Fibroblast of lung (primary cell): ENCODE data around the gene NACC1. TPM values are rescaled to one million over a fixed set of nuclear protein-coding genes. Genes with fewer than 3 reads are reported as not detected.

ENCODE experiments used
- DNase-seq, 2 donors: peaks; one replicate each; pipeline versions ENCODE4 v3.0.0 to v3.0.0-alpha.2; 2010; ENCODE audit warnings: low read depth in 2 of 2
- H2AFZ ChIP-seq: 2 replicates; pipeline ENCODE4 v1.5.1; 2012; ENCODE audit warnings: low read length, control low read depth, inconsistent platforms
- H3K27ac ChIP-seq: 2 replicates; pipeline ENCODE4 v1.5.1; 2011; ENCODE audit warnings: low read length, control low read depth; ENCODE audit not compliant: insufficient read depth
- H3K27me3 ChIP-seq: 2 replicates; pipeline ENCODE4 v1.5.1; 2011; ENCODE audit warnings: mild to moderate bottlenecking, low read length; ENCODE audit not compliant: control insufficient read depth, insufficient read depth
- H3K36me3 ChIP-seq: 2 replicates; pipeline ENCODE4 v1.5.1; 2011; ENCODE audit warnings: low read length; ENCODE audit not compliant: control insufficient read depth, insufficient read depth
- H3K4me1 ChIP-seq: 2 replicates; pipeline ENCODE4 v1.5.1; 2011; ENCODE audit warnings: low read length; ENCODE audit not compliant: control insufficient read depth, insufficient read depth; ENCODE audit errors: extremely low read depth
- H3K4me2 ChIP-seq: 2 replicates; pipeline ENCODE4 v1.5.1; 2011; ENCODE audit warnings: low read length, control low read depth; ENCODE audit not compliant: insufficient read depth; ENCODE audit errors: extremely low read depth
- H3K4me3 ChIP-seq, 4 experiments: fragments of 200-600 bp in 1 of 4; sonication (generic) in 1 of 4; replicated peaks in 1 of 4; 2 replicates each; pipeline ENCODE4 v1.5.1; 2011 to 2016; ENCODE audit warnings: low read length in 4 of 4, low read depth in 3 of 4, mild to moderate bottlenecking in 3 of 4, control low read depth in 2 of 4, inconsistent platforms in 1 of 4, mixed read lengths in 1 of 4; ENCODE audit not compliant: insufficient read depth in 1 of 4; ENCODE audit errors: control extremely low read depth in 1 of 4
- H3K79me2 ChIP-seq: 2 replicates; pipeline ENCODE4 v1.5.1; 2012; ENCODE audit warnings: mild to moderate bottlenecking, low read length, inconsistent platforms; ENCODE audit not compliant: control insufficient read depth, insufficient read depth
- H3K9ac ChIP-seq: 2 replicates; pipeline ENCODE4 v1.5.1; 2011; ENCODE audit warnings: mild to moderate bottlenecking, low read length, control low read depth; ENCODE audit not compliant: insufficient read depth
- H3K9me3 ChIP-seq: 2 replicates; pipeline ENCODE4 v1.5.1; 2012; ENCODE audit warnings: low read depth, low read length; ENCODE audit not compliant: control insufficient read depth, insufficient read depth
- H4K20me1 ChIP-seq: 2 replicates; pipeline ENCODE4 v1.5.1; 2011; ENCODE audit warnings: low read length; ENCODE audit not compliant: control insufficient read depth, insufficient read depth; ENCODE audit errors: extremely low read depth
- EZH2 ChIP-seq: IDR thresholded peaks from 2 replicates; pipeline ENCODE4 v1.5.1; 2012; ENCODE audit warnings: low read length, control low read depth, mild to moderate bottlenecking; ENCODE audit errors: missing control alignments
- polyA plus RNA-seq, 2 donors: library from polyadenylated mRNA; depleted of rRNA in 1 of 2; stranded (reverse) in 1 of 2; unstranded in 1 of 2; fragments of >200 nt; gene quantifications; 2 replicates each; pipeline ENCODE4 v1.2.1, GENCODE V29; 2011 to 2012; ENCODE audit warnings: missing spikeins in 1 of 2
- total RNA-seq: library from RNA; depleted of rRNA; stranded (reverse); fragments of >200 nt; gene quantifications from 2 replicates; pipeline ENCODE4 v1.2.1, GENCODE V29; 2014
- TF ChIP-seq, protein P1 (sequence below), 2 donors: IDR thresholded peaks in 1 of 2; conservative IDR thresholded peaks in 1 of 2; 1 replicate in 1 of 2; 2 replicates in 1 of 2; pipeline ENCODE4 v1.5.1; 2011 to 2012; ENCODE audit warnings: low read length in 2 of 2, control low read depth in 1 of 2, inconsistent platforms in 1 of 2, low read depth in 1 of 2, mild to moderate bottlenecking in 1 of 2

The NACC1 gene
- total and polyA plus RNA-seq, 2 donors (not counting 1 experiment from before 2014, with no cell fraction given), result 31.9 to 33.5 TPM

DNA sequence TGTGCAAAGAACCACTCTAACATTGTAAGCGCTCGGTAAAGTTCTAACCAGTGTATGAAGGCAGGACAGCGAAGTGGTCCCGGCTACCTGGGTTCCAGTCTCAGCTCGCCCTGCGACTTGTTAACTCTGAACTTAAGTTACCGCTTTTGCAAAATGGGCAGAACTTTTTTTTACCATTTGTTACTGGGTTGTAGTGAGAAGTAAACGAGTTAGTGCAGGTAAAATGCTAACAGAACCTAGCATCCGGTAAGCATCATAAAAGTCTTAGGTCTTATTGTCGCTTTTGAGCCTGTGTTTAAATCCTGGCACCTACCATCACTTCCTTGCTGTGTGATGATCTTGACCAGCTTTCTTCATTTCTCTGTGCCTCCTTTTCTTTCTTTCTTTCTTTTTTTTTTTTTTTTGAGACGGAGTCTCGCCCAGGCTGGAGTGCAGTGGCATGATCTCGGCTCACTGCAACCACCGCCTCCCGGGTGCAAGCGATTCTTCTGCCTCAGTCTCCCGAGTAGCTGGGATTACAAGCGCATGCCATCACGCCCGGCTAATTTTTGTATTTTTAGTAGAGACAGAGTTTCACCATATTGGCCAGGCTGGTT, 790 bp upstream of the NACC1 start:
- peak overlapping the region; percentile 0 for H2AFZ ChIP-seq
- peak overlapping the region; percentile 75 for H3K27ac ChIP-seq
- H3K9me3 ChIP-seq, result no peaks in the 10 kb centered on the region
- peaks cover 1% of the 10 kb centered on the region for H4K20me1 ChIP-seq
- DNase-seq, result peak in 1 of 2 donors; percentile 19
- H3K36me3 ChIP-seq, result peaks cover 10% of the 10 kb centered on the region
- TF ChIP-seq, protein P1, sequence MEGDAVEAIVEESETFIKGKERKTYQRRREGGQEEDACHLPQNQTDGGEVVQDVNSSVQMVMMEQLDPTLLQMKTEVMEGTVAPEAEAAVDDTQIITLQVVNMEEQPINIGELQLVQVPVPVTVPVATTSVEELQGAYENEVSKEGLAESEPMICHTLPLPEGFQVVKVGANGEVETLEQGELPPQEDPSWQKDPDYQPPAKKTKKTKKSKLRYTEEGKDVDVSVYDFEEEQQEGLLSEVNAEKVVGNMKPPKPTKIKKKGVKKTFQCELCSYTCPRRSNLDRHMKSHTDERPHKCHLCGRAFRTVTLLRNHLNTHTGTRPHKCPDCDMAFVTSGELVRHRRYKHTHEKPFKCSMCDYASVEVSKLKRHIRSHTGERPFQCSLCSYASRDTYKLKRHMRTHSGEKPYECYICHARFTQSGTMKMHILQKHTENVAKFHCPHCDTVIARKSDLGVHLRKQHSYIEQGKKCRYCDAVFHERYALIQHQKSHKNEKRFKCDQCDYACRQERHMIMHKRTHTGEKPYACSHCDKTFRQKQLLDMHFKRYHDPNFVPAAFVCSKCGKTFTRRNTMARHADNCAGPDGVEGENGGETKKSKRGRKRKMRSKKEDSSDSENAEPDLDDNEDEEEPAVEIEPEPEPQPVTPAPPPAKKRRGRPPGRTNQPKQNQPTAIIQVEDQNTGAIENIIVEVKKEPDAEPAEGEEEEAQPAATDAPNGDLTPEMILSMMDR (conservative IDR thresholded peaks at IDR 0.05 in 1 of 2, IDR thresholded peaks at IDR 0.05 in 1 of 2; ENCODE audit: low read depth in 1 of 2, low read length in 2 of 2), result no peak
- TF ChIP-seq EZH2, result no peak
- H3K79me2 ChIP-seq, result peaks cover 52% of the 10 kb centered on the region
- peak overlapping the region; percentile 73 to 97 (median 86) for H3K4me3 ChIP-seq
- peaks cover 16% of the 10 kb centered on the region for H3K4me1 ChIP-seq
- H3K9ac ChIP-seq, result no peak overlapping the region
- no peaks in the 10 kb centered on the region for H3K27me3 ChIP-seq
- peak overlapping the region; percentile 91 for H3K4me2 ChIP-seq

DNA sequence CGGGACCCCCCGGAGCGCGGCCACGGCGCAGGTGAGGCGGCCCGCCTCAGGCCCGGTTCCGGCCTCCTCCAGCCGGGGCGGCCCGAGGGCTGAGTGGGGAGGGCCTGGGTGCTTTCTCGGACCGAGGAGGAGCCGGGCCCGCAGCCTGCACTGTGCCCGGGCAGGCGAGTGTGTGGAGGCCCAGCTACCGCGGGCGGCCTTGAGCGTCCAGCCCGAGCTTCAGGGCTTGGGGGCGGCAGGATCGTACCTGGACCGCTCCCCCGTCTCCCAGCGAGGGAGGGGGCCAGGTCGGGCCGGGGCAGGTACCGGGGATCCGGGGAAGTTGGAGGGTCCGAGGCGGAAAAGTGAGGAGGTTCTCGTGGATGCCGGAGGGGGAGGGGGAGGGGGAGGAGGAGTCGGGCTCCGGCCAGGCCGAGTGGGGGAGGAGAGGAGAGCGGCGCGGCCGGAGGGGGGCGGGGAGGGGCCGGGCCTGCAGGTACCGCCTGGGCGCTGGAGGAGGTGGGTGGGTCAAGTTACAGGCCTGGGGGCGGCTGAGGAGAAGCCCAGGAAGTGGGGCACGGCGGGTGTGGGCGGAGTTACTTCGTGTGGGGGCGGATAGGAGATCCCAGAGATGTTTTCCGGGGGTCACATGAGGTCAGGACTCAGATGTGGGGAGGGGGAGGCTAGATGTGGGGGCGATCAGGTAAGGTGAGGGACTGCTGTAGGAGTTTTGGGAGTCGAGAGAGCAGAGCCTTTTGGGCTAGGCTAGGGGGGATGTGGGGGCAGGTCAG, 545 bp downstream of the NACC1 start:
- Histone ChIP-seq H3K79me2 (peaks cover 65% of the 10 kb centered on the region), H3K9me3 (no peaks in the 10 kb centered on the region), H4K20me1 (peaks cover 1% of the 10 kb centered on the region), H3K27ac (peak overlapping the region; percentile 74), H3K4me1 (peaks cover 16% of the 10 kb centered on the region), H3K36me3 (peaks cover 4% of the 10 kb centered on the region), H2AFZ (no peak overlapping the region), H3K4me2 (peak overlapping the region; percentile 90), H3K9ac (peak overlapping the region; percentile 86), H3K4me3 (peak overlapping the region; percentile 58 to 91 (median 86)), H3K27me3 (no peaks in the 10 kb centered on the region)
- DNase-seq, result peak in 1 of 2 donors; percentile 57
- TF ChIP-seq EZH2, result no peak
- TF ChIP-seq, protein P1 (conservative IDR thresholded peaks at IDR 0.05 in 1 of 2, IDR thresholded peaks at IDR 0.05 in 1 of 2; ENCODE audit: low read depth in 1 of 2, low read length in 2 of 2), result no peak

DNA sequence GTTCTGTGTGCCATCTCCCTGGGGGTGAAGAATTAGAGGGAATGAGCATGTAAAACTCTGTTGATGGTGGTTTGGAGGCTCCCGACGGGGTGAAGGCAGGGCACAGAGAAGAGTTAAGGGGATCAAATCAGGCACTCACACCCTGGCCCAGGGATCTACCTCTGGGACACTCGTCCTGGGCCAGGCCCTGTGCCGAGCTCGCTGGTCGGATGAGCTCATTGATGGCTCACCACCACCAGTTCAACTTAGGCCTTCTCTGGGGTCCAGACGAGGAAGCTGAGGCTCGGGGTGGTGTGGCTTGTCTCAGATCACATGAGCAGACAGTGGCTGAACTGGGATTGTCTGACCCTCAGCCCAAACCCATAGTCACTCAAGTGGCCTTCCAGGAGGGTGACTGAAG, 1.6 kb downstream of the NACC1 start:
- Histone ChIP-seq H3K36me3 (peaks cover 4% of the 10 kb centered on the region), H4K20me1 (peaks cover 1% of the 10 kb centered on the region), H3K4me1 (peaks cover 16% of the 10 kb centered on the region), H3K9me3 (no peaks in the 10 kb centered on the region), H2AFZ (no peak overlapping the region), H3K27ac (peak overlapping the region; percentile 57), H3K4me2 (peak overlapping the region; percentile 90), H3K79me2 (peaks cover 73% of the 10 kb centered on the region), H3K27me3 (no peaks in the 10 kb centered on the region), H3K9ac (no peak overlapping the region), H3K4me3 (peak overlapping the region; percentile 19 to 91 (median 74))
- DNase-seq, result peak in 1 of 2 donors; percentile 32
- TF ChIP-seq EZH2, result no peak
- TF ChIP-seq, protein P1 (conservative IDR thresholded peaks at IDR 0.05 in 1 of 2, IDR thresholded peaks at IDR 0.05 in 1 of 2; ENCODE audit: low read depth in 1 of 2, low read length in 2 of 2), result no peak
